Measurements from ENCODE around the gene STX4.

- no peak for TF ChIP-seq POLR2AphosphoS5 (IDR thresholded peaks at IDR 0.05; ENCODE audit: borderline replicate concordance, low read depth, low read length)
- no peak for TF ChIP-seq EZH2 (IDR thresholded peaks at IDR 0.05)
- no peak for TF ChIP-seq FOXP2 (optimal IDR thresholded peaks at IDR 0.05; ENCODE audit: control extremely low read depth, extremely low read length, insufficient read depth)
Measured at GRCh38 chr16:31006086-31006385, 27.3 kb upstream of the STX4 start.
